H1 (cell line): ENCODE data around the gene CIAO2A.

ENCODE experiments used
- BCL11A ChIP-seq, 2 experiments: IDR thresholded peaks; one replicate each; pipeline ENCODE4 v1.6.1; 2011; ENCODE audit warnings: low read depth in 2 of 2, low read length in 2 of 2, mild to moderate bottlenecking in 2 of 2
- CBX8 ChIP-seq: fragments of 300-800, 300-1000 bp; sonication (generic); IDR thresholded peaks from 2 replicates; pipeline ENCODE4 v1.7.1; 2016; ENCODE audit warnings: low read depth, low read length, borderline replicate concordance
- CREB1 ChIP-seq: IDR thresholded peaks from 2 replicates; pipeline ENCODE4 v1.6.1; 2012; ENCODE audit warnings: inconsistent platforms
- JUND ChIP-seq: IDR thresholded peaks from 2 replicates; pipeline ENCODE4 v1.6.1; 2011; ENCODE audit warnings: mild to moderate bottlenecking, improper control_type of control experiment, low read length
- NRF1 ChIP-seq: IDR thresholded peaks from 2 replicates; pipeline ENCODE4 v1.6.1; 2011; ENCODE audit warnings: mild to moderate bottlenecking, low read depth, low read length, improper control_type of control experiment
- TF ChIP-seq, protein P1 (sequence below), 3 experiments: IDR thresholded peaks; 1 replicate in 2 of 3; 2 replicates in 1 of 3; pipeline versions ENCODE4 v1.5.1 to v1.6.1; 2011; ENCODE audit warnings: low read length in 3 of 3, mild to moderate bottlenecking in 3 of 3, inconsistent platforms in 2 of 3, low read depth in 1 of 3, moderate library complexity in 1 of 3; ENCODE audit not compliant: insufficient read depth in 1 of 3; ENCODE audit errors: control extremely low read depth in 1 of 3

GRCh38 chr15:64132217-64132616 lies 38.6 kb upstream of the CIAO2A start:
- no peak for TF ChIP-seq JUND
- TF ChIP-seq BCL11A (IDR thresholded peaks at IDR 0.05; ENCODE audit: low read depth in 2 of 2, low read length in 2 of 2) = no peak
- TF ChIP-seq, protein P1, sequence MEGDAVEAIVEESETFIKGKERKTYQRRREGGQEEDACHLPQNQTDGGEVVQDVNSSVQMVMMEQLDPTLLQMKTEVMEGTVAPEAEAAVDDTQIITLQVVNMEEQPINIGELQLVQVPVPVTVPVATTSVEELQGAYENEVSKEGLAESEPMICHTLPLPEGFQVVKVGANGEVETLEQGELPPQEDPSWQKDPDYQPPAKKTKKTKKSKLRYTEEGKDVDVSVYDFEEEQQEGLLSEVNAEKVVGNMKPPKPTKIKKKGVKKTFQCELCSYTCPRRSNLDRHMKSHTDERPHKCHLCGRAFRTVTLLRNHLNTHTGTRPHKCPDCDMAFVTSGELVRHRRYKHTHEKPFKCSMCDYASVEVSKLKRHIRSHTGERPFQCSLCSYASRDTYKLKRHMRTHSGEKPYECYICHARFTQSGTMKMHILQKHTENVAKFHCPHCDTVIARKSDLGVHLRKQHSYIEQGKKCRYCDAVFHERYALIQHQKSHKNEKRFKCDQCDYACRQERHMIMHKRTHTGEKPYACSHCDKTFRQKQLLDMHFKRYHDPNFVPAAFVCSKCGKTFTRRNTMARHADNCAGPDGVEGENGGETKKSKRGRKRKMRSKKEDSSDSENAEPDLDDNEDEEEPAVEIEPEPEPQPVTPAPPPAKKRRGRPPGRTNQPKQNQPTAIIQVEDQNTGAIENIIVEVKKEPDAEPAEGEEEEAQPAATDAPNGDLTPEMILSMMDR (IDR thresholded peaks at IDR 0.05; ENCODE audit: control extremely low read depth in 1 of 3, insufficient read depth in 1 of 3, low read depth in 1 of 3, low read length in 3 of 3) = no peak
- no peak for TF ChIP-seq CREB1
- TF ChIP-seq NRF1 = no peak
- TF ChIP-seq CBX8 = no peak
